Calu3 (cell line): Measurements from ENCODE around the gene CDH13. TPM values are rescaled to one million over a fixed set of nuclear protein-coding genes. Genes with fewer than 3 reads are reported as not detected.

Source experiments
- BruUV-seq: library from RNA; stranded (reverse); fragments of 400-500 nt; replicated peaks from 2 replicates; lab custom pipeline; 2021; lab: Mats Ljungman, UMichigan
- CTCF ChIA-PET: fragments of 300-600 bp; sonication (Branson Sonifier 250); formaldehyde crosslinking; loops from one replicate; lab custom pipeline; 2022; ENCODE audit warnings: antibody characterized with exemption; lab: Charles Lee
- DNase-seq: peaks from one replicate; pipeline ENCODE4 v3.0.0; 2022
- H3K27ac Mint-ChIP-seq: one replicate; pipeline ENCODE4 v1.8.0; 2022; ENCODE audit warnings: mixed read lengths; ENCODE audit not compliant: unreplicated experiment
- H3K27me3 Mint-ChIP-seq: one replicate; pipeline ENCODE4 v1.8.0; 2022; ENCODE audit warnings: mixed read lengths; ENCODE audit not compliant: unreplicated experiment
- H3K36me3 Mint-ChIP-seq: one replicate; pipeline ENCODE4 v1.8.0; 2022; ENCODE audit warnings: mild to moderate bottlenecking, moderate library complexity, mixed read lengths; ENCODE audit not compliant: insufficient read depth, unreplicated experiment
- H3K4me1 Mint-ChIP-seq: one replicate; pipeline ENCODE4 v1.8.0; 2022; ENCODE audit warnings: mild to moderate bottlenecking, low read depth, mixed read lengths; ENCODE audit not compliant: unreplicated experiment
- H3K4me3 Mint-ChIP-seq: one replicate; pipeline ENCODE4 v1.8.0; 2022; ENCODE audit warnings: mild to moderate bottlenecking, low read depth, moderate library complexity, mixed read lengths; ENCODE audit not compliant: unreplicated experiment
- H3K9me3 Mint-ChIP-seq: one replicate; pipeline ENCODE4 v1.8.0; 2022; ENCODE audit warnings: low read depth, mixed read lengths; ENCODE audit not compliant: unreplicated experiment
- intact Hi-C: fragments of 100-400 bp; cut with micrococcal nuclease; formaldehyde crosslinking; loops from one replicate; pipeline ENCODE4 v1.10.0; 2022; ENCODE audit not compliant: unreplicated experiment
- total RNA-seq: library from RNA; stranded (reverse); gene quantifications from 2 replicates; pipeline ENCODE4 v1.2.3, GENCODE V29; 2022
- TF ChIP-seq, protein P1 (sequence below): fragments of 200-600 bp; IDR thresholded peaks from one replicate; pipeline ENCODE4 v1.8.0; 2022; ENCODE audit warnings: antibody characterized with exemption; ENCODE audit not compliant: unreplicated experiment

Gene CDH13
- total RNA-seq, 1 experiment from 2014 or later = not detected

DNA sequence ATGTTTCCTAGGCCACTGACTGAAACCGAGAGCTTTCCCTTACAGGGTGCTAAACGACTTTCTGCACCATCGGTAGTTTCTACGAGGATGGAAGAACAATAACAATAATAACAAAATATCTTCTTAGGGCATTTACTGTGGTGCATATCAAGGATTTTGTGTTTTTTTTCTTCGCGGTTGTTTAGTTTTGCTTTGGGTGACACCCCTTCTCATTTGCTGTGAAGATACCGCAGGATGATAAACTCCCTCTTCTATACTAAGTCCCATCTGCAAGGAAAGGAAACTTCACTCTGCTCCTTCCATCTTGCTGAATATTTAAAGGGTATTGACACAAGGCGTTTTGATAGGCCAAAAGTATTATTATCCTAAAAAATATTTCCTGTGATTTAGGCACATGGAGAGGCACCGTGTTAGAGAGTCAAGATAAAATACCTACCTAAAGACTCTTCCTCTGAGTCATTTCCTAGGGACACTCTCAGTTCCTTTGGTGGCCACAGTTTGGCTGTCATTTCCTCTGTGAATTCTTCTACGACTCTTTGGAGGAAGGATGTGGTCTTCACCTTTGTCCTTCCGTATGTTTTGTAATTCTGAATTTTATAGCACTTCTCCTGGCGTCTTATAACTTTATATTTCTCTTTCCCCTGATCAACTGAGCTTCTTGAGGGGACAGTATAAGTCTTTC, 318.8 kb downstream of the CDH13 start:
- Mint-ChIP-seq H3K27me3 (no peaks in the 10 kb centered on the region), H3K27ac (no peak overlapping the region), H3K4me1 (no peaks in the 10 kb centered on the region), H3K9me3 (peaks cover 22% of the 10 kb centered on the region), H3K36me3 (no peaks in the 10 kb centered on the region), H3K4me3 (no peak overlapping the region)
- BruUV-seq = no TSS peak
- no peak for DNase-seq
- intact Hi-C loops = no loop called here
- CTCF ChIA-PET = no interaction called here
- TF ChIP-seq, protein P1, sequence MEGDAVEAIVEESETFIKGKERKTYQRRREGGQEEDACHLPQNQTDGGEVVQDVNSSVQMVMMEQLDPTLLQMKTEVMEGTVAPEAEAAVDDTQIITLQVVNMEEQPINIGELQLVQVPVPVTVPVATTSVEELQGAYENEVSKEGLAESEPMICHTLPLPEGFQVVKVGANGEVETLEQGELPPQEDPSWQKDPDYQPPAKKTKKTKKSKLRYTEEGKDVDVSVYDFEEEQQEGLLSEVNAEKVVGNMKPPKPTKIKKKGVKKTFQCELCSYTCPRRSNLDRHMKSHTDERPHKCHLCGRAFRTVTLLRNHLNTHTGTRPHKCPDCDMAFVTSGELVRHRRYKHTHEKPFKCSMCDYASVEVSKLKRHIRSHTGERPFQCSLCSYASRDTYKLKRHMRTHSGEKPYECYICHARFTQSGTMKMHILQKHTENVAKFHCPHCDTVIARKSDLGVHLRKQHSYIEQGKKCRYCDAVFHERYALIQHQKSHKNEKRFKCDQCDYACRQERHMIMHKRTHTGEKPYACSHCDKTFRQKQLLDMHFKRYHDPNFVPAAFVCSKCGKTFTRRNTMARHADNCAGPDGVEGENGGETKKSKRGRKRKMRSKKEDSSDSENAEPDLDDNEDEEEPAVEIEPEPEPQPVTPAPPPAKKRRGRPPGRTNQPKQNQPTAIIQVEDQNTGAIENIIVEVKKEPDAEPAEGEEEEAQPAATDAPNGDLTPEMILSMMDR = no peak

DNA sequence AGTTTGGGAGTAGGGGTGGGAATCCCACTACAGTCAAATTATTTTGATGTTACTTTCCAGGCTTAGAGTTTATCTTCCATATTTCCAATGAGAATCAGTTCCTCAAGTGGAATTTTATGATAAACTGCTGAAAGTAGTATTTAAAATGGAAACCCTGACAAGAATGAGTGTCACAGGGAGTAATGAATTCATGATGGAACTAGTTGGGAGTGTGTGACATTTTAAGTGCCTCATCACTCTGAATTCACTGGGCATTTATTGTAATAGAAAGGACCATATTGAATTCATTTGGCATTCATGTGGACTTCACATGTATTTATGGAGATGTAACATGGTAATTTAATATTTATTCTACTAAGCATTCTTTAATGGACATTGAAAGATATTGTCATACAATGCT, 320.9 kb downstream of the CDH13 start:
- no peaks in the 10 kb centered on the region for H3K27me3 Mint-ChIP-seq
- DNase-seq = no peak
- TF ChIP-seq, protein P1 = no peak
- CTCF ChIA-PET = no interaction called here
- H3K4me1 Mint-ChIP-seq = no peaks in the 10 kb centered on the region
- H3K36me3 Mint-ChIP-seq = no peaks in the 10 kb centered on the region
- no peak overlapping the region for H3K4me3 Mint-ChIP-seq
- BruUV-seq = no TSS peak
- intact Hi-C loops = no loop called here
- H3K9me3 Mint-ChIP-seq = peaks cover 13% of the 10 kb centered on the region
- no peak overlapping the region for H3K27ac Mint-ChIP-seq

DNA sequence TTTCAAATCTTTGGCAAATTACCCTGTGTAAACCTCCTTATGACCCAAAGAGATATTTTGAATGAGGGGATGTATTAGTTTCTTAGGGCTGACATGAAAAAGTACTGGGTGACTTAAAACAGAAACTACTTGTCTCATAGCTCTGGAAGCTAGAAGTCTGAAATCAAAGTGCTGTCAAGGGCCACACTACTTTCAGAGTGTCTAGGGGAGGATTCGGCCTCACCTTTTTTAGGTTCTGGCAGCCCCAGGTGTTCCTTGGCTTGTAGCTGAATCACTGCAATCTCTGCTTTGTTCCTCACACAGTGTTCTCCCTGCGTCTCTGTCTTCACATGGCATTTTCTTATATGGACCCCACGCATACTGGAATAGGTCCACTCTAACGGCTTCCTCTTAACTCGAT, 322.2 kb downstream of the CDH13 start:
- Mint-ChIP-seq H3K4me1 (no peaks in the 10 kb centered on the region), H3K36me3 (no peaks in the 10 kb centered on the region), H3K27me3 (no peaks in the 10 kb centered on the region), H3K27ac (no peak overlapping the region), H3K9me3 (peaks cover 10% of the 10 kb centered on the region), H3K4me3 (no peak overlapping the region)
- intact Hi-C loops = no loop called here
- BruUV-seq = no TSS peak
- CTCF ChIA-PET = no interaction called here
- no peak for DNase-seq
- TF ChIP-seq, protein P1 = no peak

DNA sequence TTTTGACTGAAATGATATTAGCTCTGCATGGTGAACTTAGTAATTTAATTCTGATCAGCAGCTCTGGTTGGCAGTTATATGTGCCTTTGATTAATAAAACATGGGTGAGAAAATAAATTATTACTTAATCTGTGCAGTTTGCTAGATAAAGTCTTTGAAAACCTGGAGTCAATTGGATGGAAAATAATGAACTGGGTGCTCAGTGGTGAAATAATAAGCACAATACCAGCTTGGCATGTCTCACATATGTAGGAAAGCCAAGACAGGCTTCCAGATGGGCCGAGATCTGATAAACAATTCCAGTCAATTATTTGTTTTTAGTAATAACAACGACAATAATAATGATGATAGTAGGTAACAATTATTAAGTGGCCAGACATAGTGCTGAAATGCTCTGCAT, 326.7 kb downstream of the CDH13 start:
- Mint-ChIP-seq H3K4me1 (no peaks in the 10 kb centered on the region), H3K36me3 (no peaks in the 10 kb centered on the region), H3K4me3 (no peak overlapping the region), H3K9me3 (peaks cover 6% of the 10 kb centered on the region), H3K27ac (no peak overlapping the region), H3K27me3 (no peaks in the 10 kb centered on the region)
- CTCF ChIA-PET = no interaction called here
- BruUV-seq = no TSS peak
- no peak for DNase-seq
- TF ChIP-seq, protein P1 = no peak
- intact Hi-C loops = no loop called here
